CD4-positive, alpha-beta T cell treated with Interleukin-1 beta for 1 hour (primary cell): ENCODE data around the gene FAM222A.

Experiments used
- DNase-seq, 2 donors: peaks; one replicate each; pipeline ENCODE4 v3.0.0-alpha.2; 2020 to 2022

Gene FAM222A

DNA sequence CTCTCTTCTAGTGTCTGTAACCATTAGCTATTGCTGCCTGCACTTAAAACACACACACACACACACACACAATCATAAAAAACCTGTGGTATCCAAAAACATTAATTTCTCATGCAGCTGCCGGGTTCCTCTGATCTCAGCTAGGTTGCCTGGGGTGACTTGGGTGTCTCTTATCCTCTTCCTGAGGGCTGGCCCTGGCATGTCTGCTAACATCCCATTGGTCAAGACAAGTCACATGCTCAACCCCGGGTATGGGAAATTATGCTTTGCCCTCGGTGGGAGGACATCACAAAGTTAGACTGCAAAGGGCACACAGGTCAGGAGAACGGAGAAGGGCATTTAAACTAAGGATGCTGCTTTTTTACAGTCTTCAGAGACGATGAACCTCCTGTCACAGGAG is 63.9 kb downstream of the FAM222A start:
- peak; percentile 30 to 39 for DNase-seq

DNA sequence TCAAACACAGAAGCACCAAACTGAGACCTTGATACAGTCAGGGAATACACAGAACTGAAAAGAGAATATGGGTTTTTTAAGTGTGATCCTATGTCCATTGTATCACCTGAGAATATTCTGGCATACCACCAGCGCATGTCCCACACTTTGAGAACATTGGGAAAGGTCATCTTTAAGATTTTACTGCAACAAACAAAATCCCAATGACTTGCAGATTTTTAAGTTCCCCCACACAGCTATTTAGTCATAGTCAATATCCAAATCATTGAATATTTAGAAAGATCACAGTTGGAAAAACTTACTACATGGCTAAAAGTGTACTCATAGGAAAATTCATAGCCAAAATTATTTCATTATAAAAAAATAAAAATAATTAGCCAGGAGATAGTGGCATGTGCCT is 65.1 kb downstream of the FAM222A start:
- DNase-seq: no peak

- peak in 1 of 2 donors; percentile 5 for DNase-seq
Measured at GRCh38 chr12:109779382-109779781, 65.8 kb downstream of the FAM222A start.

GRCh38 chr12:109781668-109782325 is 68.2 kb downstream of the FAM222A start:
- no peak for DNase-seq

DNA sequence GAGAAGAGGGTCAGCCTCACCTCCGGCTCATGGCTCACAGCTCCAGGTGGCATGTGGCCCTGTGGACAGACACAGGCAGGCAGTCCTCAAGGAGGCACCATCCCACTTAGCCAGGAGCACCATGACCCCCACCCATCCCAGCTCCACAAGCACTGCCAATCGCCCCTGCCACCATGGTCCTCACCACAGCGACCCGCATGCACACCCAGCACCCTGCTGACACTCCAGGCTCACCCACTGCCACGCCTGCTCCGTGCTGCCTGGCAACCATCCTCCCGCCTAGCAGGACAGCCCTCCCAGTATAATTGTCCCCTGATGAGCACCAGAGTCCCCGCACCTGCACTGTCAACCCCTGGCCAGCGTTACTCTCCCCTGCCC is 68.7 kb downstream of the FAM222A start:
- DNase-seq: no peak

DNA sequence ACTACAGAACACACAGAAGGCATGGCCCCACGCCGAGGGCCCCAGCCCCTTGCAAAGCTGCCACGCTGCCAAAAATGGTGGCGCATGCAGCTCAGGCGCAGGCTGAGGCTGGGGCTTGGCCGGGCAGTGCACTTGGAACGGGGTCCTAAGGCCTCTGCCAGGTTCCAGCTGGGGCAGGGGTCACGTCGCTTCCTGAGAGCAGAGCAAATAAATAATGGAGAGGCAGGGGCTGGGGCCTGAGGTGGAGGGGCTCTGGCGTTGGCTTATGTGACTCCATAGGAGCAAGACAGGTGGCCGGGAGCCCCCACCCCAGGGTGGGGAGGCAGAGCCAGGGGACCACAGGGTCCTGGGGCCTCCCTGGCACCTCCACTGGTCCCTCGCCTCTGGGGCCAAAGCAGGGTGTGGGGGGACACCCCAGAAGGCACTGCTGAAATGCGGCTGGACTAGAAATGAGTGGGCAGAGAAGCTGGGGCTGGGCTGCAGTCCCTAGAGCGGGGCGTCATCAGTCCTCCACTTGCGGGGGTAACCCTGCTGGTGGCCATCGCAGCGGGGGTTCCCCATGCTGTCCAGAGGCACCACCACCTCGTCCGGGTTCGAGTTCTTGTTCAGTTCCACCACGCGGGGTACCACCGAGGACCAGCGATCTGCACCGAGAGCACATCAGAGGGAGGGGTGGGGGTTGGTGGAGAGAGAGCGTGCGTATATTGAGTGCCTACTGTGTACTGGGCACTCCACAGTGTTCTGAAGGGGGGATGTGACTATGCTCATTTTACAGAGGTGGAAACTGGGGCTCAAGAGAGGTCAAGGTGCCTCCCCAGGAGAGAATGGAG is 69.7 kb downstream of the FAM222A start:
- DNase-seq: no peak

GRCh38 chr12:109783965-109784244 is 70.3 kb downstream of the FAM222A start:
- no peak for DNase-seq

DNA sequence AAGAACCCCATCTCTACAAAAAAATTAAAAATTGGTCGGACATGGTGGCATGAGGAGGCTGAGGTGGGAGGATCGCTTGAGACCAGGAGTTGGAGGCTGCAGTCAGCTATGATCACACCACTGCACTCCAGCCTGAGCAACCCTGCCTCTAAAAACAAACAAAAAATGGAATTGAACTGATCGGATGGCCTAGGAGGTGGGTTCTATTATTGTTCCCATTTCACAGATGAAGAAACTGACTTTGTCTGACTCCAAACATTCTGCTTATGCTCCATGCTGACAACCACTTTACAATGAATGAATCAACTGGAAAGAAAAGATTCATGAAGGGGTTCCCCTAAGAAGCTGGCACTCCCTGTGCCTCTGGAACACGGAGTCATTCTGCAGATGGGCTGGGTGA is 72.2 kb downstream of the FAM222A start:
- DNase-seq: no peak

- no peak for DNase-seq
Measured at GRCh38 chr12:109786799-109787198, 73.2 kb downstream of the FAM222A start.

- no peak for DNase-seq
Measured at GRCh38 chr12:109789526-109790048, 76.0 kb downstream of the FAM222A start.

GRCh38 chr12:109792992-109793391 is 79.4 kb downstream of the FAM222A start:
- DNase-seq: no peak

DNA sequence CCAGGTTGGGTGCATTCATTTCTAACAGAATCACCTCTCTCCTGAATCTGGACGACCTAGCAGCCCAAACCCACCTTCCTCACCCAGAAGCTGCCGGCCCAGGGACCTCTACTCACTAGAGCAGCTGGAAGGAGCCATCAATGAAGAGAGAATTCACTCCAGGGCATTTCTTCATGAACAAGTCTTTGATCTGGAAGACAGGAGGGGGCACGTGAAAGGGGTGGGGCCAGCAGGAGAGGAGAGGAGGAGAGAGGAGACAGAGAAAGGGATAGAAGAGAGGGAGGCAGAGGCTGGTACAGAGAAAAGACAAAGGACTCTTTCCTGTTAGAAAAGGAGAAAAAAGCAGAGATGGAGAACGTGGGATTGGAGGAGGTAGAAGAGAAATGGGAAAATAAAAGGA is 79.8 kb downstream of the FAM222A start:
- no peak for DNase-seq

DNA sequence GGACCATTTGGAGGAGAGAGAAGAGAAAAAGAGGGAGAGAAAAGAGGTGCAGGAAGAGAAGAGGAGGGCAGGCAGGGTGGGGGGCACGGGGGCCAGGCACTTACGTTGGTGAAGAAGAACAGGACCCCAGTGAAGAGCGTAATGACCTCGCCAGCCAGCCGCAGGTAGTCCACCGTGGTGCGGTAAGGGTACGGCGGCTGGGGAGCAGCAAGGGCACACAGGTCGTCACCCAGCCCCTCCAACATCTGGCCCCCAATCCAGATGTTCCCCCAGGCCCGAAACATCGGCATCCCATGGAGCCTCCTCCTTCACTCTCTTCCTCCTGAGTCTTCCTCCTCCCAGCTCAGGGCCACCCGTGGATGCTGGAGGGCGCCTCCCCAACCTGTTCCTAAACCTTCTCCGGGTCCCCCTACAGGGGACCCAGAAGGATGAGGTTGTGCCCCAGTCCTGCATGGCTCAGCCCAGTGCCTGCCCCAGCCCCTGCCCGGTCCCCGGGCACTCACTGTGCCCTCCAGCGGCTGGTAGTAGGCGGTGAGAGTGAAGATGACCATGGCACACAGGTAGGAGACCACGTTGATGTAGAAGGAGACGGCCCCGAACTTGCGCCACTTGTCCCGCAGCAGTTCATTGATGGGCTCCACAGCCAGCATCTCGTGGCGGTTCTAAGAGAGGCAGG is 80.3 kb downstream of the FAM222A start:
- no peak for DNase-seq

DNA sequence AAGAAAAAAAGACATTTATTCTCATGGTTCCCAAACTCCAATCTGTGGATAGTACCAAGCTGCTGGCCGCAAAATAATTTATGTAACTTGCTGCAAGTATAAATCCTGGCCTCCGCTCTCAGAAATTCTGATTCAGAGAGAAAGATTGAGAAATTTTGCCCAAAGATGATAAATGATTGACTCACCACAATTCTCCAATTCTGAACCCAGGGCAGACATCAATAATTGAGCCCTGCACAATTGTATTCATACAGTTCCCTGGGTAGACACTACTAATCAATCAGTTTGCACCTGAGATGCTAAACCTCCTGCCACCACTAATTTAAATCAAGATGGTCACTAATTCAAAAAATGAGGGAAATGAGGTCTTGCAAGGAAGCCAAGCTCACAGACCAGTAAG is 81.4 kb downstream of the FAM222A start:
- DNase-seq: no peak

DNA sequence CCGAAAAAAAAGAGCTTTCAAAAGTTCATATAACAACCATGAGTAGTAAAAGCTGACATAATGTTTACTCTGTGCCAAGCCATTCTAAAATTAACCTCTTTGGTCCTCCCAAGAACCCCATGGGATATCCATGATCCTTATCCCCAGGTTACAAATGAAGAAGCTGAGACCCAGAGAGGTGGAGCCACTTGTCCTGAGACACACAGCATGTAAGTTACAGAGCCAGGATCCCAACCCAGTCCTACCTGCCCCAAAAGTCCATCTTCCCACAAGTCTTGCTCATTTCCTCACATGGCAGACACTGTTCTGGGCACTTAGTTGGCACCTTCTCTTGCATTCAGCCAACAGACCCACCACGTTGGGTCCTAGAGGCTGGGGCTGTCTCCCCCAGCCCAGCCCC is 82.4 kb downstream of the FAM222A start:
- no peak for DNase-seq

- no peak for DNase-seq
Measured at GRCh38 chr12:109797905-109798669, 84.5 kb downstream of the FAM222A start.

DNA sequence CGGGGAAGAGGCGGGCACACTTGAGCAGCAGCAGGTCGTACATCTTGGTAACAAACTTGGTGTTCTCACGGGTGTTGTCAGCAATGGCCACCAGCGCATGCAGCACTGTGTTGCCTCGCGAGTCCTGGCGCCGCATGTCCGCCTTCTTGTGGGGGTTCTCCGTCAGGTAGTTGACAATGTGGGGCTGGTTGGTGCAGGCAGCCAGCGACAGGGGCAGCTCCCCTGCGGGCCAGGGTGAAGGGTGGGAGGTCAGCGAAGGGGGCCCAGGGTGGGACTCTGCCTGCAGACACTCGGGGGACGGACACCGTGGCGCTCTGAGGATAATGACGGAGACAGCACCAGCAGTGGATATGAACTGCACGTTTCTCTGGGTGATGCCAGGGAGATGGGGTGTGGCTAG is 85.1 kb downstream of the FAM222A start:
- no peak for DNase-seq

- no peak for DNase-seq
Measured at GRCh38 chr12:109800536-109800935, 86.9 kb downstream of the FAM222A start.

DNA sequence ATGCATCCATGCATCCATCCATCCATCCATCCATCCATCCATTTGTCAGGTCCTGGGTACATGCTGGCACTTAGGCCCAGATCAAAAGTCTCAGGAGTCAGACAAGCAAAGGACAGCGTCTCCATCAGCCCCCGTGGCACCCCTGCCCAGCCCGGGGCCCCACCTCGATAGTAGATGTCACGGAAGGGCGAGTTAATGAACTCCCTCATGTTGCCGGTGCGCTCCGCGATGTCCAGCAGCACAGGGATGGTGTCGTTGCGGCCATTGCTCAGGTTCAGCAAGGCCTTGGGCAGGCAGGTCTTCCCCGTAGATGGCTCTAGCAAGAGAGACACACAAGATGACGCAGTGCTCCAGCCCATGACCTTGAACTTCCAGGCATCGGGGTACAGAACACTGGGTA is 89.2 kb downstream of the FAM222A start:
- no peak for DNase-seq

DNA sequence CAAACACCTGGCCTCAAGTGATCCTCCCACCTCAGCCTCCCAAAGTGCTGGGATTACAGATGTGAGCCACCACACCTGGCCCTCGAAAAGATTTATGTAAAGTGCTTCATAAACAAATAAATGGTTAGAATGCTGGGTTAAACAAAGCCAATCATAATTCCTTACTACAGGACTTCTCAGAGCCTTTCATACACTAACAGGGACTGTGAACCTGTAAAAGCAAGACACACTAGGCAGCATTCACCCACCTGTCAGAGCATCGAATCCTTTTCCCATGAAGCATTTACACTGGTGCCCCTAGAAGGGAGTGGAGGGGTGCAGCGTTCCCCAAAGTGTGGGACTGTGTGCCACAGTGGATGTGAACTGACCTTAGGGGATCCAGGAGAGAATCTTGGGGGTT is 90.1 kb downstream of the FAM222A start:
- DNase-seq: no peak

GRCh38 chr12:109804820-109805761 is 91.5 kb downstream of the FAM222A start:
- peak; percentile 66 to 74 for DNase-seq
